Loucy (cell line): ENCODE results near the gene RBP4.

Source experiments
- EZH2phosphoT487 ChIP-seq: fragments of 200-600 bp; IDR thresholded peaks from 2 replicates; pipeline ENCODE4 v1.6.1; 2018; ENCODE audit warnings: antibody characterized with exemption, mild to moderate bottlenecking, moderate library complexity, borderline replicate concordance
- TF ChIP-seq, protein P1 (sequence below): fragments of 200-600 bp; sonication (generic); conservative IDR thresholded peaks from 2 replicates; pipeline ENCODE4 v1.5.1; 2014; ENCODE audit warnings: mild to moderate bottlenecking, antibody characterized with exemption, low read length

DNA sequence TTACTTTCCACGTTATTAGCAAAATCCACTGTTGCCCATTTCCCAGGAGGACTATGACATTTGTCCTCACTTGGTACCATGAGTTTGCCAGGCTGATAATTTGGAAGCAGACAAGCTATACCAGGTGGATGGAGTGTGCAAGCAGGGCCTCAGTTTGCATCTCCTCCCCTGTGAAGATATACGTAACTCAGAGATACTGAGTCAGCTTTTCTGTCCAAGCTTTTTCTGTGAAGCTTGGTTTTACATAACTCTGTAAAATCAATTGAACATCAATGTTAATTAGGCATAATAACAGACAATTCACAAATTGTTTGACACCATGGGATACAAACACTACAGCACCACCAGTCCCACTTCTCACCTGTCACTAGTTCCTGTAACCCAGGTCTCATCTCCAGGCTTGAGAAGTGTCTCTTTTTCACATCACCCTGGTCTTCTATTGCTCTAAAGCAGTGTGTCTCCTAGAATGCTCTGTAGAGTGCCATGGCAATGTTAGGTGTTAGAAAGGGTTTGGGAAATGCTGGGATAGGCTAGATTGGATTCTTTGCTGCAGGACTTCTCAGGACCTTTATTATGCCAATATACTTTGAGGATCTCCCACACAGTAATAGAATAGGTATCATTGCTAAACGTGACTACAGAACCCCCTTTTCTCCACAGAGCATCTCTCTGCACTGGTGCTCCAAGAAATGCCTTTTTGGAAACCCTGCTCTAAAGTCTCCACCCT, 20.9 kb downstream of the RBP4 start:
- TF ChIP-seq, protein P1, sequence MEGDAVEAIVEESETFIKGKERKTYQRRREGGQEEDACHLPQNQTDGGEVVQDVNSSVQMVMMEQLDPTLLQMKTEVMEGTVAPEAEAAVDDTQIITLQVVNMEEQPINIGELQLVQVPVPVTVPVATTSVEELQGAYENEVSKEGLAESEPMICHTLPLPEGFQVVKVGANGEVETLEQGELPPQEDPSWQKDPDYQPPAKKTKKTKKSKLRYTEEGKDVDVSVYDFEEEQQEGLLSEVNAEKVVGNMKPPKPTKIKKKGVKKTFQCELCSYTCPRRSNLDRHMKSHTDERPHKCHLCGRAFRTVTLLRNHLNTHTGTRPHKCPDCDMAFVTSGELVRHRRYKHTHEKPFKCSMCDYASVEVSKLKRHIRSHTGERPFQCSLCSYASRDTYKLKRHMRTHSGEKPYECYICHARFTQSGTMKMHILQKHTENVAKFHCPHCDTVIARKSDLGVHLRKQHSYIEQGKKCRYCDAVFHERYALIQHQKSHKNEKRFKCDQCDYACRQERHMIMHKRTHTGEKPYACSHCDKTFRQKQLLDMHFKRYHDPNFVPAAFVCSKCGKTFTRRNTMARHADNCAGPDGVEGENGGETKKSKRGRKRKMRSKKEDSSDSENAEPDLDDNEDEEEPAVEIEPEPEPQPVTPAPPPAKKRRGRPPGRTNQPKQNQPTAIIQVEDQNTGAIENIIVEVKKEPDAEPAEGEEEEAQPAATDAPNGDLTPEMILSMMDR, result no peak
- TF ChIP-seq EZH2phosphoT487, result no peak
